Mesothelial cell of epicardium (in vitro differentiated cells): Measurements from ENCODE around the gene SZT2. TPM values are rescaled to one million over a fixed set of nuclear protein-coding genes. Genes with fewer than 3 reads are reported as not detected.
A peak's percentile ranks its signal among the peaks of the same experiment; 100 is the strongest.
"Not testable (repeated sequence)": the region's sequence is repeated elsewhere in the genome, so short reads cannot be mapped to it uniquely, and the experiment has no call there.

Experiments
- DNase-seq, 2 experiments: peaks; one replicate each; pipeline ENCODE4 v3.0.0; 2021; ENCODE audit warnings: low spot score in 2 of 2; ENCODE audit not compliant: unreplicated experiment in 2 of 2
- H3K27ac Mint-ChIP-seq: 2 replicates; pipeline ENCODE4 v1.8.0; 2021; ENCODE audit warnings: mixed read lengths
- H3K27me3 Mint-ChIP-seq: 2 replicates; pipeline ENCODE4 v1.8.0; 2021; ENCODE audit warnings: low read depth, mixed read lengths
- H3K36me3 Mint-ChIP-seq: 2 replicates; pipeline ENCODE4 v1.8.0; 2021; ENCODE audit warnings: mixed read lengths
- H3K4me1 Mint-ChIP-seq: 2 replicates; pipeline ENCODE4 v1.8.0; 2021; ENCODE audit warnings: mixed read lengths
- H3K4me3 Mint-ChIP-seq: 2 replicates; pipeline ENCODE4 v1.8.0; 2021; ENCODE audit warnings: mild to moderate bottlenecking, moderate library complexity, mixed read lengths
- H3K9me3 Mint-ChIP-seq: 2 replicates; pipeline ENCODE4 v1.8.0; 2021; ENCODE audit warnings: mixed read lengths
- total RNA-seq: library from RNA; stranded (reverse); gene quantifications from 3 replicates; pipeline ENCODE4 v1.2.1, GENCODE V29; 2021
- TF ChIP-seq, protein P1 (sequence below): fragments of 200-600 bp; sonication (generic); IDR thresholded peaks from one replicate; pipeline ENCODE4 v1.5.0; 2021; ENCODE audit warnings: antibody characterized with exemption; ENCODE audit not compliant: unreplicated experiment

SZT2 gene
- total RNA-seq, 1 donor from 2014 or later, result 97.4 TPM

DNA sequence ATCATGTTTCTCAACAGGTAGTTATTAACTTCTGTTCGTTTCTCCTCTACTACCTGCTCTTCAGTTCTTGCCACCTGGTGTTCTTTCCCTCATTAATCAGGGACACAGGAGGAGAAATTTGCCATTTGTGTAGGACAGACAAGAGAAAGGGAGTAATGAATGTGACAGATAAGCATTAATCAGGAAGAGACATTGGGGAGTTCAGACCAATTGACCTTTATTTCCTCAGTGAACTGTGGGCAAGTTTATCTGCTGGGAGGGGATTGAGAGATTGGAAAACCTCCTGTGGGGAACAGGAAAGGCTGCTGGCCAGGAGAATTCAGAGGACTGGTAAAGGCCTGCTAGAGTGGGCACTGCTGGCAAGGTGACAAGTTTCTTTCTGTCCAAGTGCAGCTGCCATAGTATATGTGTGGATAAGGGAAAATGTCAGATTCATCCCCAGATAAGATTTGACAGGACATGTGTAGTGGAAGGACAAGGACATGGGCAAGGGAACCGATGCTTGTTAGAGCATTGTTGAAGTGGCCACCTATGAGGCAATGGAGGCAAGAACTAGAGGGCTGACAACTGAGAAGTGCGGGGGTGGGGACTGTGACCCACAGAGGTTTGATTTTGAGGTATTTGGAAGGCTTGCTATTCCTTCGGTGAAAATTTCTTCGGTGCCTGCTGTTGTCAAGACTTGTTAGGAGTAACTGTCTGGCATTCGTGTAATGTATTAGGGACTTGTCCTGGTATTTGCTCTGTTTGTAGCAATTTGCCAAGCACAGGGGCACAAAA, 12.6 kb downstream of the SZT2 start:
- Mint-ChIP-seq H3K4me1 (no peaks in the 10 kb centered on the region), H3K9me3 (no peaks in the 10 kb centered on the region), H3K27ac (no peak overlapping the region), H3K27me3 (no peaks in the 10 kb centered on the region), H3K36me3 (peaks cover 30% of the 10 kb centered on the region), H3K4me3 (no peak overlapping the region)
- TF ChIP-seq, protein P1, sequence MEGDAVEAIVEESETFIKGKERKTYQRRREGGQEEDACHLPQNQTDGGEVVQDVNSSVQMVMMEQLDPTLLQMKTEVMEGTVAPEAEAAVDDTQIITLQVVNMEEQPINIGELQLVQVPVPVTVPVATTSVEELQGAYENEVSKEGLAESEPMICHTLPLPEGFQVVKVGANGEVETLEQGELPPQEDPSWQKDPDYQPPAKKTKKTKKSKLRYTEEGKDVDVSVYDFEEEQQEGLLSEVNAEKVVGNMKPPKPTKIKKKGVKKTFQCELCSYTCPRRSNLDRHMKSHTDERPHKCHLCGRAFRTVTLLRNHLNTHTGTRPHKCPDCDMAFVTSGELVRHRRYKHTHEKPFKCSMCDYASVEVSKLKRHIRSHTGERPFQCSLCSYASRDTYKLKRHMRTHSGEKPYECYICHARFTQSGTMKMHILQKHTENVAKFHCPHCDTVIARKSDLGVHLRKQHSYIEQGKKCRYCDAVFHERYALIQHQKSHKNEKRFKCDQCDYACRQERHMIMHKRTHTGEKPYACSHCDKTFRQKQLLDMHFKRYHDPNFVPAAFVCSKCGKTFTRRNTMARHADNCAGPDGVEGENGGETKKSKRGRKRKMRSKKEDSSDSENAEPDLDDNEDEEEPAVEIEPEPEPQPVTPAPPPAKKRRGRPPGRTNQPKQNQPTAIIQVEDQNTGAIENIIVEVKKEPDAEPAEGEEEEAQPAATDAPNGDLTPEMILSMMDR, result no peak
- DNase-seq, result no peak

DNA sequence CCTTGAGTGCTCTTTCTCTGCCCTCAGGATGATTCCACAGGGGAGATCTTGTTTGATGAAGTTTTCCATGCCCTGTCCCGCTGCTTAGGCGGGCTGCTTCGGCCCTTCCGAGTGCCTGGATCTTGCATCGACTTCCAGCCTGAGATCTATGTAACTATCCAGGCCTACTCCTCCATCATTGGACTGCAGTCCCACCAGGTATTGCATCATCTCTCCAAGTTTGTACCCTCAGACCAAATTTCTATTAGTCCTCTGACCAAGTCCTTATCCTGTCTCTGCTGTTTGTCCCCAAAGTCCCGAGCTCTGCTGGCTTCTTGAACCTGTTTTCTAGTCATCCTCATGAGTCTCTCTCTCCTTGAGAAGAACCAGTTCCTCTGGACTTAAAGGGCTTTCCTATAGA, 14.7 kb downstream of the SZT2 start:
- peaks cover 5% of the 10 kb centered on the region for H3K9me3 Mint-ChIP-seq
- H3K36me3 Mint-ChIP-seq, result peaks cover 34% of the 10 kb centered on the region
- H3K4me3 Mint-ChIP-seq, result no peak overlapping the region
- H3K27me3 Mint-ChIP-seq, result no peaks in the 10 kb centered on the region
- DNase-seq, result no peak
- H3K27ac Mint-ChIP-seq, result no peak overlapping the region
- TF ChIP-seq, protein P1, result no peak
- no peaks in the 10 kb centered on the region for H3K4me1 Mint-ChIP-seq

DNA sequence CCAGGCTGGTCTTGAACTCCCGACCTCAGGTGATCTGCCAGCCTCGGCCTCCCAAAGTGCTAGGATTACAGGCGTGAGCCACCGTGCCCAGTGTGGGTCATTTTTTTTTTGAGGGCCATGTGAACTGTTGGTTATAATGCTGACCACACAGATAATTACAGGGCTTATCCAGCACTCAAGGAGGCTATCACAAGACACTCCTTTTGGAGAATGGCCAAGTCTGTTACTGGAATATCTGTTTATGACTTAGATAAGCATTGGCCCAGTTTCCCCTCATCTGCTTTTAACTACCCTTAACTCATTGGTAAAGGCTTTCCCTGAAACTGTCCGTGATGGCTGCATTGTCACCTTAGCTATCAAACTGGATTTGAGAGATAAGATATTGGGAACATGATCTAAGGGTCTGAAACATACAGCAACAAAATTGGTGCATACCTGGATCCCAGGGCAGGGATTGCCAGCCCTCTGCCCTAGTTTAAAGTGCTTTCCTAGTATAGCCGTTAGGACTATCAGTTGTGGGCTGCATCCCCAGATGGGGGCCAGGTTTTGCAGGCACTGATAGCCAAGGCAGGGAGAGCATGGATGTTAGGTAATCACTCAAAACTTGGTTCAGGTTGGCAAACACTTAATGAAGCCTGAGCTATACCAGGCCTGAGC, 15.6 kb downstream of the SZT2 start:
- no peaks in the 10 kb centered on the region for H3K27me3 Mint-ChIP-seq
- no peaks in the 10 kb centered on the region for H3K4me1 Mint-ChIP-seq
- TF ChIP-seq, protein P1, result no peak
- H3K36me3 Mint-ChIP-seq, result peaks cover 42% of the 10 kb centered on the region
- no peak for DNase-seq
- H3K4me3 Mint-ChIP-seq, result no peak overlapping the region
- peaks cover 6% of the 10 kb centered on the region for H3K9me3 Mint-ChIP-seq
- peak overlapping the region; percentile 30 for H3K27ac Mint-ChIP-seq

DNA sequence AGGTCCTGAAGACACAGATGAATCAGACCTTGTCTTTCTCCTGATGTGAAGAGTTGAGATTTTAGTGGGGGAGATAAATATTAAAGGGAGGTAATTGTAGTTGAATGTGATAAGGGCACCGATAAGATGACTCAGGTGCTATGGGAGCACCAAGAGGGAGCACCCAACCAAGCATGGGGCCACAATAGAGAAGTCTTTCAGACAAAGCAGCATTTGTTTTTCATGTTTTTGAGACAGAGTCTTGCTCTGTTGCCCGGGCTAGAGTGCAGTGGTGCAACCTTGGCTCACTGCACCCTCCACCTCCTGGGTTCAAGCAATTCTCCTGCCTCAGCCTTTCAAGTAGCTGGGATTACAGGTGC, 16.2 kb downstream of the SZT2 start:
- Mint-ChIP-seq H3K9me3 (peaks cover 6% of the 10 kb centered on the region), H3K4me3 (no peak overlapping the region), H3K27me3 (no peaks in the 10 kb centered on the region), H3K4me1 (no peaks in the 10 kb centered on the region), H3K27ac (peak overlapping the region; percentile 30), H3K36me3 (peaks cover 45% of the 10 kb centered on the region)
- TF ChIP-seq, protein P1, result no peak
- no peak for DNase-seq

DNA sequence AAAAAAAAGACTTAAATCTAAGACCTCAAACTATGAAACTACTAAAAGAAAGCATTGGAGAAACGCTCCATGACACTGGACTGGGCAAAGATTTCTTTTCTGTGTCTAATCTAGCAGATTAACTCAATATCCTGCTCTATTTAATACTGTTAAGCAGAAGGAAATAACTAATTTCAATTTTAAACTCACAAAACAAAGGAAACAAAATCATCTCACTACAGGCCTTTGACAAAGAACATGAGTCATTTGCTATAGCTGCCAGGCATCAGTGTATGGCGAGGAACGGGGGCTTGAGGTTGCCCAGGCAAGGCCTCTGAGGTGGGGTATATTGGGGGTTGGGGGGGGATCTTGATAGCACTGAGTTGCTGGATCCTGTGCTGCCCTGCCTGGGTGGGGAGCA, 20.9 kb downstream of the SZT2 start:
- Mint-ChIP-seq H3K4me1 (no peaks in the 10 kb centered on the region), H3K36me3 (peaks cover 46% of the 10 kb centered on the region), H3K9me3 (peaks cover 10% of the 10 kb centered on the region), H3K27ac (no peak overlapping the region), H3K27me3 (no peaks in the 10 kb centered on the region), H3K4me3 (no peak overlapping the region)
- TF ChIP-seq, protein P1, result no peak
- no peak for DNase-seq

DNA sequence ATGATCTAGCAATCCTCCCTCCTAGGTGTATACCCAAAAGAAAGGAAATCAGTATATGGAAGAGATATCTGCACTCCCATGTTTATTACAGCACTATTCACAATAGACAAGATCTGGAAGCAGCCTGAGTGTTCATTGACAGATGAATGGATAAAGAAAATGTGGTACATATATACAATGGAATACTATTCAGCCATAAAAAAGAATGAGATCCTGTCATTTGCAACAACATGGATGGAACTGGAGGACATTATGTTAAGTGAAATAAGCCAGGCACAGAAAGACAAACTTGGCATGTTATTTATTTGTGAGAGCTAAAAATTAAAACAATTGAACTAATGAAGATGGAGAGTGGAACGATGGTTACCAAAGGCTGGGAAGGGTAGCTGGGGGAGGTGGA, 23.7 kb downstream of the SZT2 start:
- H3K27ac Mint-ChIP-seq, H3K9me3 Mint-ChIP-seq, H3K4me3 Mint-ChIP-seq, DNase-seq, H3K27me3 Mint-ChIP-seq, H3K4me1 Mint-ChIP-seq: not testable (repeated sequence)
- peaks cover 36% of the 10 kb centered on the region for H3K36me3 Mint-ChIP-seq
